NCI-H345 treated with DMSO at 0.1 percent for 48 hours (cell line): ENCODE measurements around the gene S100A9.
A peak's percentile ranks its signal among the peaks of the same experiment; 100 is the strongest.
"Not testable (repeated sequence)": the region's sequence is repeated elsewhere in the genome, so short reads cannot be mapped to it uniquely, and the experiment has no call there.

Experiments used
- DNase-seq: peaks from one replicate; lab custom pipeline; 2025; ENCODE audit not compliant: unreplicated experiment; lab: John Stamatoyannopoulos, UW

S100A9 gene

GRCh38 chr1:153343811-153344717 is 13.6 kb upstream of the S100A9 start:
- no peak for DNase-seq

- no peak for DNase-seq
Measured at GRCh38 chr1:153344718-153345025, 13.0 kb upstream of the S100A9 start.

GRCh38 chr1:153345187-153346076 is 12.2 kb upstream of the S100A9 start:
- DNase-seq = peak; percentile 95

GRCh38 chr1:153346077-153346723 is 11.5 kb upstream of the S100A9 start:
- peak; percentile 96 for DNase-seq

- not testable (repeated sequence) for DNase-seq
Measured at GRCh38 chr1:153347049-153347448, 10.6 kb upstream of the S100A9 start.

DNA sequence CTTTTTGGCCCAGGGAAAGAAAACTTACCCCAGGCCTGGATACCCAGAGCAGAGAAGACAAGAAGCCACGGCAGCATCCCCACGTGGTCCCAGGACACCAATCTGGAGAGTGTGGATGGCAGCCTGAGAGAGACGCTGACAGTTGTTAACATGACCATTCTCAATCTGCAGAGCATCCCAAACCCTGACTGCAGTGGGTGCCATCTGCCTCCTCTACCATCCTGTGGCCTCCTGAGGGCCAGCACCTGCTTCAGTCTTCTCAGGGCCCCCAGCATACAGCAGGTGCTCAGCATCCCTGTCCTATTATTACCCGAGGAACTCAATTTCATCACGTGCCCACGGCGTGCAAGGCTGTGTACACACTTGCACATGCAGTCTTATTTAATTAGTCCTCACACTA is 9.8 kb upstream of the S100A9 start:
- DNase-seq = no peak

DNA sequence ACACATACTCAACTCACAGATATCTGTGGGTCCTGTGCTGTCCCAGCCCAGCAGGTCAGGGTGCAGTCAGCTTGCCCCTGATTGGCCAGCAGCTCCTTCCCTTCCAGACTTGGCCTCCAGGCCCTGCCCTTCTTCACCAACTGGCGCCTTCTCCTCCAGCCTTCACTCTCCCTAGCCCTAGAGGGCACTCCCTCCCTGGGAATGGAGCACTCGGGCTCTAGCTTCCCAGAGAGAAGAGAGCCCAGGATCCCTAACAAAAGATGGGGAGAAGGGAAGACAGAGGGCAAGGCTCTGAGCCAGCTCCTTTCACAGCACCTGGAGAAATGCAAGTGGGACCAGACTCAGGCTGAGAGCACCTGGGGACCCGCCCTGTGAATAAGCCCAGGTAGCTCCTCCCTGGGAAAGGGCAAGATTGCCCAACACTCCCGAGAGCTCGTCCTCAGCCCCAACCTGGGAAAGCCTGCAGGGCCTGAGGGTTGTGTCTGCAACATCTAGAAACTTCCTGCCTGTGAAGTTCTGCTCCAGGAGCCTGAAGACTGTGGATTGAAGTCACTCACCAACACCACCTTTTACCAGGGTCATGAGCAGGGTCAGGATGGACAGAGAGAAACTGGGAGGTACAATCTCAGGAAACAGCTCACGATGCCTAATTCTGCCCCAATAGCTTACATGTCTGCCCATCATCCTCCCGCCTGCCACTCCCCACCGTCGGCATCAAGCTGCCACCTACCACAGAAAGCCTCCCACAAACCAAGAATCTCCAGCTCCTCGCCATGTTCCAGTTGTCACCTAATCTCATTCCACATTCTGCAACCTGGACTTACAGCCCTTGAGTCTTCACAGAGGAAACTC is 8.9 kb upstream of the S100A9 start, which contains the start of gene PGLYRP4:
Gene PGLYRP4 (minus strand): TSS at position 331 of the 852 bp plus-strand sequence. CDS start 909 bp downstream, outside the sequence.
- DNase-seq = no peak

- DNase-seq = peak; percentile 95
Measured at GRCh38 chr1:153349363-153350320, 8.0 kb upstream of the S100A9 start.

DNA sequence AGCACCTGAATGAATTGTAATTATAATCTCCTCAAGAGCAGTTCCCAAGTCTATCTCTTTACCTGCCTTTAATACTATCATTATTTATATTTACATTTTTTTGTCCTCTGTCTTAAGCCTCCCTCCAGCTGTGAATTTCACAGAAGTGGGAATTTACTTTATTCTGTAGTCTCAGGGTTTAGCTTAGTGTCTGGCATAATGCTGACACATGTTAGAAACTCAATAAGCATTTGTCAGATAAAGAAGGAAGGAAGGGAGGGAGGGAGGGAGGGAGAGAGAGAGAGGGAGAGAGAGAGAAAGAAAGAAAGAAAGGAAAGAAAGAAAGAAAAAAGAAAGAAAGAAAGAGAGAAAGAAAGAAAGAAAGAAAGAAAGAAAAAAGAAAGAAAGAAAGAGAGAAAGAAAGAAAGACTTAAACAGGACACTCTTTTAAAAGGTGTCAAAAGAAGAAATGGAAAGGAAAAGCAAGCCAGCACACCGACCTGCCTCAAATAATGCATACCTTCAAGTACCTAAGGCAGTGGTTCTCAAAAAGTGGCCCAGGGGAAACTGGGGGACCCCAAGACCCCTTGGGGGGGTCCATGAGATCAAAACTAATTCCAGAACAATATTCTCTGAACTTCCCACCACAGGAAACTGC is 7.2 kb upstream of the S100A9 start:
- no peak for DNase-seq

GRCh38 chr1:153352523-153352922 is 5.1 kb upstream of the S100A9 start:
- peak; percentile 94 for DNase-seq

DNA sequence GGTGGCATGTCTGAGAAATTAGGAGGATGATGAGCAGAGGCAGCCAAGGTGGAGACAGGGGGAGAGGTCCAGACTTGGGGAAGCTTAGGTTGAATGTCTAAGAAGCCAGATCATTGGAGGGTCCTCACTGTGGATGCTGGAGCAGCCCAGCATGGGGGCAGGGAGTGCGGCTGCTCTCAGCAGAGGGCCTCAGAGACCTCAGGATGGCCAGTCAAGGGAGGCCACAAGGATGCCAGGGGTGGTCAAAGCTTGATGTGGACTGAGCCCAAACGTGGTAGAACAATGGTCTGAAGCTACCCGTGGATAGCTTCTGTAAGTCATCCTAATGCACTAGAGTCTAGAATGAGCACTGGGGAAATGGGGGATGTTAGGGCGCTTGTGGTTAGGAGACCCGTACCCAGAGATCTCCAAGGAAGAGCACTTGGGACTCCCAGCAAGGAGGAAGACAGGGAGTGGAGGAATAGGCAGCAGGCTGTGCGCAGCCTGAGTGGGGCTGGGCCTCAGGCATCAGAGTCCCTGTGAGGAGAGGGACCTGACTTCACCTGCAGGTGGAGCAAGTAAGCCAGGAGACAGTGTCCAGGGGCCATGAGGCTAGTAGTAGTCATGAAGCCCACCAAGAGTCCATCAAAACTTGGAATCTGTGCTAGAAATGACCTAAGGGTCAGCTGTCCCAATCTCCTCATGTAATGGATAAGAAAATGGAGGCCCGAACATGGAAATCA is 4.3 kb upstream of the S100A9 start:
- DNase-seq = peak; percentile 18

DNA sequence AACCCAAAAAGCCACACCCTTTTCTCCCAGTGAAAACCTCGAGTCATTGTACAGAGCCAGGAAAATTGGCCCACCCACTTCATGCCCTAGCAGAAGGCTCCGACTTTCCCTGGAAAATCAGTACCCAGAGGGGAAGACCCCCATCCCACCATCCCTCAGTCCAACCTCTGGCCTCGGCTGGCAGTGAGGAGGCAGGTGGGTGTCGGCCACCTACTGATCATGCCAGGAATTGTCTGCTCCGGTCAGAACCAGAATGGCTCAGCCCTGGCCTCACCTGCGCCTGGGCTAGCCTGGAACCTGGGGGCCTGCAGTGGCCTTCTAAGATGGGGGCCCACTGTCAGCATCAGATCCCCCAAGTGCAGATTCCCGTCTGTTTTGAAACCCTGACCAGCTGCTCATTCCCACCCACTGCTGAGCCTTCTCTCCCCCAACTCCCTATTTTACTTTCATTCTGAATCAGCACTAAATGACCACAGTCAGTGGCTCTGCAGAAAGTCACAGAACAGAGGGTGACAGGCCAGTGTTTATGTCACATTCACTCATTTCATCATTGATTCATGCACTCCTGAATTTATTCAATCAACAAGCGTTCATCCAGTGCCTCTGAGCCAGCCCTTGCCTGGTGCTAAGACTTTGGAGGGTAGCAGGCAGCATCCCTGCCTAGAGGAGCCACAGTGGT is 3.0 kb upstream of the S100A9 start:
- DNase-seq = no peak

GRCh38 chr1:153355445-153356071 is 2.1 kb upstream of the S100A9 start:
- DNase-seq = peak; percentile 78

- no peak for DNase-seq
Measured at GRCh38 chr1:153356392-153357075, 1.1 kb upstream of the S100A9 start.

DNA sequence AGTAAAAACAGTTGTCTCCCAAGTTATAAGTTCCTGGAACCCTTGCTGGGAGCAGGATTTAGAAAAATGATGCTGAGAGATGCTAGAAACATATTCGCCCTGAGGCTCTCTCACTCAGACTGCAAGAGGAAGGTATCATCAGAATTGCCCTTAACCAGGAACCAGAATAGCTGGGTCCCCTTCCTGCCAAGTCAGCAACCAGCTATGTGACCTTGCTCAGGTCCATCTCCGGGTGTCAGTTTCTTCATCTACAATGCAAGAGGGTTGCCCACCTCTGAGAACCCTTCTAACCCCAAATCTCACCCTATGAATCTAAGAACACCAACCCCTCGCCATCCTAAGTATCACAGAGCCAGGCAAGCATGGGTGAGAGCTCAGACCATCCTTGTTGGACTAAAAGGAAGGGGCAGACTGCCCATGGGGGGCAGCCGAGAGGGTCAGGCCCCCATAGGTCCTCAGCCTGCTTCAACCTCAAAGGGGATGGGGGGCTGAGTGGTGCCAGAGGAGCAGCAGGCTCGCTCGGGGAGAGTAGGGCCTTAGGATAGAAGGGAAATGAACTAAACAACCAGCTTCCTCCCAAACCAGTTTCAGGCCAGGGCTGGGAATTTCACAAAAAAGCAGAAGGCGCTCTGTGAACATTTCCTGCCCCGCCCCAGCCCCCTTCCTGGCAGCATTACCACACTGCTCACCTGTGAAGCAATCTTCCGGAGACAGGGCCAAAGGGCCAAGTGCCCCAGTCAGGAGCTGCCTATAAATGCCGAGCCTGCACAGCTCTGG is 390 bp upstream of the S100A9 start:
- DNase-seq = no peak

DNA sequence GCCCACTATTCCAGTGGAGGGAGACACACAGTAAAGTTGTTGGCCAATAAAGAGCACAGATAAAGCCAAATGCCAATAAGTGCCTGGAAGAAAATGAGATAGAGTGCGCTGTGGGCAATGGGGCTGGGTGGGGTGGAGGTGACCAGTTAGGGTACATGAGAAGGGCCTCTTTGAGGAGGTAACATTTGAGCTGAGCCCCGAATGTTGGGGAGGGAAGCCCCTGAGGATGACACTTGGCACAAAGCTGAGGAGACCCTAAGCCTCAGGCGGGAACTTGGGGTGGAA is 979 bp downstream of the S100A9 start:
- no peak for DNase-seq
